HG02571 (cell line): ENCODE results near the gene TMEM91.
"Not testable (repeated sequence)": the region's sequence is repeated elsewhere in the genome, so short reads cannot be mapped to it uniquely, and the experiment has no call there.

Experiments used
- ATAC-seq: cut with Tn5 transposase; IDR thresholded peaks from one replicate; pipeline ENCODE4 v1.9.1; 2021; ENCODE audit warnings: mild to moderate bottlenecking, moderate library complexity; ENCODE audit not compliant: unreplicated experiment

TMEM91 gene

DNA sequence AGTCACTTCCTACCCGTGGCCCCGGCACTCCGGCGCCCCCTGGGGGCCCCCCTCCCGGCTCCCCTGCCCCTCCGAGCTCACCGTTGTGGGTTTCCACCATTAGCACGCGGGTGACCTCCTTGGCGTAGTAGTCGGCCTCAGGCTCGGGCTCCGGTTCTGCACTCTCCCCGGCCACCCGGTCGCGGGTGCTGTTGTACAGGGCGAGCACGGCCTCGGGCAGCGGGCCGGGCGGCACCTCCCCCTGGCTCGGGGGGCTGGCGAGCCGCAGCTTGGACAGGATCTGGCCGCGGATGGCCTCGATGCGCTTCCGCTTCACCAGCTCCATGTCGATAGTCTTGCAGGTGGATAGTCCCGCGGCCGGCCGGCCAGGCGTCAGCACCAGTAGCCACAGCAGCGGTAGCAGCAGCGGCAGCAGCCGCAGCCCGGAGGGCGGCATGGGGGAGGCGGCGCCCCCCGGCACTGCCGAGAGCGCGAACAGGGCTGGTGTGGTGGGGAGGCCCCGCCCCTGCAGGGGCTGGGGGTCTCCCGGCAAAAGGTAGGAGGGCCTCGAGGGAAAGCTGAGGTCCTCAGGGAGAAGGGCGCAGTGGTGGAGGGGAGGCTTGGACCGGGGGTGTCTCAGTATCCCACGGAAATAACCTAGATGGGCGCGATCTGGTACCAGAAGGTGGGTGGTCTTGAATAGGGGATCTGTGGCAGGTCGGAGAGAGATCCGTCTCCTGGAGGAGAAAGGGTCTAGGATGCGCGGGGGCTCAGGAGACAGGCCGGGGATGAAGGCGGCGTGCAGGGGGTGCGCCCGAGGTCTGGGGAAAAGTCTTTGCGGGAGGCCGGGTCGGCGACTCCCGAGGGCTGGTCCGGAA is 23.5 kb upstream of the TMEM91 start:
- no peak for ATAC-seq

- peak; percentile 40 for ATAC-seq
Observed at GRCh38 chr19:41353466-41354342, 22.6 kb upstream of the TMEM91 start, which contains the start of gene TGFB1. Gene TGFB1 (minus strand): TSS chr19:41353922. CDS start chr19:41353044, 878 bp downstream.

DNA sequence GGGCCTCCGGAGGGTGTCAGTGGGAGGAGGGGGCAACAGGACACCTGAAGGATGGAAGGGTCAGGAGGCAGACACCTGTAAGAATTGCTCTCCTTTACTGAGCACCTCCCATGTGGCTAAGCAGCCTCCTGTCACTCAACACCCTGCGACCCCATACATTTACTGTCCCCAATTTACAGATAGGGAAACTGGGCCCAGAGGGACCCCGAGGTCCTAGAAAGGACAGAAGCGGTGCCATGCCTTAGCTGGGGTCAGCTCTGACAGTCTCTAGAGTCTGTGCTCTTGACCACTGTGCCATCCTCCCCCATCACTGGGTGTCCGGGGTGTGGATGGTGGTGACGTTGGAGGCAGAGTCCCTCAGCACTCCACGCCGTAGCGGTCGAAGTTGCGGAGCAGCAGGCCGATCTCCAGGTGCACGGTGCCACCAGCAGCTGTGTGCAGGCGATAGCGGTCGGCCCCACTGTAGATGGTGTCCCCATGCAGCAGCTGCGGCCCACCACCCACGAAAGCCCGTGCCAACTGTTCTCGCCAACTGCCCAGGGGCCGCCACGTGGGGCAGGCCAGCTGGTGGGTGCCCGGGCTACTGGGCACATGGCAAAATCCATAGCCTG is 21.9 kb upstream of the TMEM91 start:
- ATAC-seq: no peak

- ATAC-seq: no peak
Observed at GRCh38 chr19:41355035-41355434, 21.3 kb upstream of the TMEM91 start.

GRCh38 chr19:41355802-41356201 is 20.5 kb upstream of the TMEM91 start:
- no peak for ATAC-seq

- ATAC-seq: no peak
Observed at GRCh38 chr19:41356984-41357739, 19.2 kb upstream of the TMEM91 start.

DNA sequence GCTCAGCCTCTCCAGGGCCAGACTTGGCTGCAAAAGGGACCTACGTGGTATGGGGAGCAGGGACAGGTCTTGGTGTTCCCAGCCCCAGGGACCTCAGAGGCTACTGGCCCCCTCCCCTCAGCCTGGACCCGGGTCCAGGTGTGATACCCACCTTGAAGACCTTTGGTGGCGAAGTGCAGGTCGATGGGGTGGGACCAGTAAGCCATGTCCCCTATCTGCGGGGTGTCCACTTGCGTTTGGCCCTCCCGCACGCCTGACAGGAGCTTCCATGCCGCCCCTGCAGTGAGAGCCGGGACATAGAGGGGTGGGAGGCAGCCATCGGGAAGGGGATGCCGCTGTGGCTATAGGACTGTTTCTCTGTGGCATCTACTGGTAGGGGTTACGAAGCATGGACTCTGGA is 18.6 kb upstream of the TMEM91 start:
- ATAC-seq: no peak

GRCh38 chr19:41359741-41360140 is 16.6 kb upstream of the TMEM91 start:
- no peak for ATAC-seq

DNA sequence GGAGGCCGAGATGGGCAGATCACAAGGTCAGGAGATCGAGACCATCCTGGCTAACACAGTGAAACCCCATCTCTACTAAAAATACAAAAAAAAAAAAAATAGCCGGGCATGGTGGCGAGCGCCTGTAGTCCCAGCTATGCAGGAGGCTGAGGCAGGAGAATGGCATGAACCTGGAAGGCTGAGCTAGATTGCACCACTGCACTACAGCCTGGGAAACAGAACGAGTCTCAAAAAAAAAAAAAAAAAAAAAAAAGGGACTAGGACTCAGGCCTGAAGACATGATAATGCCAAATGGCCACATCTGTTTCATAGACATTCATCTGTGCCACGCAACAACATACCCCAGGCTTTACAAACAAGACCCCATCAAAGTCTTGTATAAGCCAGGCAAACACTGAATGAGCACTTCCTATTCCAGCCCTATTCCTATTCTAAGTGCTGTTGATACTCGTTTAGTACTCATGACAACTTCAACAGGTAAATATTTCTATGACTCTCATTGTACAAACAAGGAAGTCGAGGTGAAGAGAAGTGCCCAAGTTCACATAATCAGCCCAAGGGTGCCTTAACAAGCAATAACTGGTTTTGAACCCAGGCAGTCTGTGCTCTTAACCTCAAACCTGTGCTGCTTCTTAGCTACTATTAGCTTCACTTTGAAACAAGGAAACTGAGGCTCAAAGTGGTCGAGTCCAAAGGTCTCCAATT is 14.0 kb upstream of the TMEM91 start:
- ATAC-seq: no peak

DNA sequence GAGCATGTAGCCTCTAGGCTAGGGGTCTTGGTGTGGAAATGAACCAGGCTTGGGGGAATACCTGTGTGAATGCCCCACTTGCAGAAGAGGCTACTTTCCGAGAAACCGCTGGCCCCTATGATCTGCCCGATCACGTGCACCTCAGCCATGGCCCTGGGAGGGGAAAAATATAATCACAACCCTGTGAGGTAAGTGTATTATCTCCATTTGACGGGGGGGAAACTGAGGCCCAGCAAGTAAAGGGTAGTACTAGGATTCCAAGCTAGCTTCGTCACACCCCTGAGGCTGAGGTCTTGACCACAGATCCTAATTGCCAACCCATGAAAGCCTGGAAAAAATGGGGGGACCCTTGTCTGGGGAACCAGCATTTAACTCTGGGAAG is 13.0 kb upstream of the TMEM91 start:
- ATAC-seq: no peak

- peak; percentile 83 for ATAC-seq
Observed at GRCh38 chr19:41363753-41364523, 12.4 kb upstream of the TMEM91 start, which contains the start of gene B9D2. Gene B9D2 (minus strand): TSS chr19:41364149. CDS start chr19:41363519, 630 bp downstream.

- no peak for ATAC-seq
Observed at GRCh38 chr19:41364524-41365391, 11.6 kb upstream of the TMEM91 start.

DNA sequence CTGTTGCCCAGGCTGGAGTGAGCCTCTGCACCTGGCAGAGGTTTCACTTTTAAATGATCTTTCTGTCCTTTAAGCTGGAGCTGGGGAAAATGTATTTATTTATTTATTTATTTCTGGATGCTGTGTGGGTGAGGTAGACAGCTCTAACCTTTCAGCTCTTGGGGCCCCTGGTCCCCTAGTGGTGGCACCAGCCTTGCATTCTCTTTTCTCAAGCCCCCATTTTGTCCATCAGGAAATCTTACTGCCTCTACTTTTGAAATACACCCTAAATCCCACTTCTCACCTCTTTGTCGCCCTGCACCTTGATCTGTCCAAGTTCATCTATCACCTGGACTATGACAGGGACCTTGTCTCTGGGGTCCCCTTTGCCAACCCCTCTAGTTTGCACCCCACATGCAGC is 10.2 kb upstream of the TMEM91 start:
- ATAC-seq: no peak

DNA sequence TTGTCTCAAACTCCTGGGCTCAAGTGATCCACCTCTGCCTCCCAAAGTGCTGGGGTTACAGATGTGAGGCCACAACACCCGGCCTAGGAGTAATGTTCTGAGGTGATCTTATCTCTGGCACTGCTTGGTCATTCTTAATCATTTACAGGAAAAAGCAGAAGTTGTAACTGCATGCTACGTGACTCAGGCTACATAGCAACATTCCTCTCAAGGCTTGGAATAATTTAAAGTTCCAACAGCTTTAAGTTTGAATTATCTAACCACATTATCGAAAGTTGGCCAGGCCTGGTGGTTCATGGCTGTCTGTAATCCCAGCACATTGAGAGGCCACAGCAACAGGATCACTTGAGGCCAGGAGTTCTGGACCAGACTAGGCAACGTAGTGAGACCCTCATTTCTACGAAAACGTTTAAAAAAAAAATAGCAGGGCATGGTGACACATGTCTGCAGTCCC is 8.5 kb upstream of the TMEM91 start:
- ATAC-seq: no peak

GRCh38 chr19:41369769-41370168 is 6.6 kb upstream of the TMEM91 start:
- no peak for ATAC-seq

GRCh38 chr19:41371119-41371518 is 5.2 kb upstream of the TMEM91 start:
- not testable (repeated sequence) for ATAC-seq

DNA sequence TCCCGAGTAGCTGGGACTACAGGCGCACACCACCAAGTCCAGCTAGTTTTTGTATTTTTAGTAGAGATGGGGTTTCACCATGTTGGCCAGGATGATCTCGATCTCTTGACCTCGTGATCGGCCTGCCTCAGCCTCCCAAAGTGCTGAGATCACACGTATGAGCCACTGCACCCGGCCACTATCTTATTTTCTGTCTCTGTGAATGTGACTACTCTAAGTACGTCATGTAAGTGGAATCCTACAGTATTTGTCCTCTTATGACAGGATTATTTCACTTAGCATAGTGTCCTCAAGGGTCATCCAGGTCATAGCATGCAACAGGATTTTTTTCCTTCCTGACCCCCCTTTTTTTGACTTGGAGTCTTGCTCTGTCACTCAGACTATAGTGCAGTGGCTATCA is 4.8 kb upstream of the TMEM91 start:
- ATAC-seq: no peak

- ATAC-seq: no peak
Observed at GRCh38 chr19:41372501-41372900, 3.8 kb upstream of the TMEM91 start.
